Gastrocnemius medialis (tissue), 4 donors: ENCODE data around the gene SORT1. TPM values are rescaled to one million over a fixed set of nuclear protein-coding genes. Genes with fewer than 3 reads are reported as not detected.
A peak's percentile ranks its signal among the peaks of the same experiment; 100 is the strongest.

ENCODE experiments used
- ATAC-seq, 2 donors: fragments of 150-250 bp; one replicate each; pipeline ENCODE4 v1.9.1; 2016
- DNase-seq, 2 donors: peaks; one replicate each; pipeline ENCODE4 v3.0.0-alpha.2; 2019
- H3K27ac ChIP-seq, 4 donors: fragments of 200-600 bp; sonication (generic); 1 replicate in 1 of 4; 2 replicates in 3 of 4; pipeline ENCODE4 v1.5.1; 2016 to 2018; ENCODE audit warnings: mild to moderate bottlenecking in 2 of 4, moderate library complexity in 1 of 4
- H3K27me3 ChIP-seq, 3 donors: fragments of 200-600 bp; sonication (generic) in 2 of 3; 1 replicate in 1 of 3; 2 replicates in 2 of 3; pipeline versions ENCODE4 v1.5.1 to v1.6.0; 2016 to 2019; ENCODE audit warnings: mild to moderate bottlenecking in 1 of 3, moderate library complexity in 1 of 3
- H3K36me3 ChIP-seq, 2 donors: fragments of 200-600 bp; sonication (generic) in 1 of 2; one replicate each; pipeline ENCODE4 v1.5.1; 2017 to 2018
- H3K4me1 ChIP-seq, 2 donors: fragments of 200-600 bp; sonication (generic) in 1 of 2; one replicate each; pipeline ENCODE4 v1.5.1; 2016 to 2017; ENCODE audit warnings: mild to moderate bottlenecking in 2 of 2
- H3K4me3 ChIP-seq, 4 donors: fragments of 200-600 bp; sonication (generic) in 3 of 4; 1 replicate in 1 of 4; 2 replicates in 3 of 4; pipeline ENCODE4 v1.5.1; 2016 to 2019; ENCODE audit warnings: mild to moderate bottlenecking in 2 of 4
- H3K9me3 ChIP-seq, 3 donors: fragments of 200-600 bp; sonication (generic) in 2 of 3; 1 replicate in 1 of 3; 2 replicates in 2 of 3; pipeline ENCODE4 v1.5.1; 2016 to 2019
- POLR2A ChIP-seq, 2 donors: fragments of 450-650 bp; IDR thresholded peaks; one replicate each; pipeline ENCODE4 v1.6.1; 2017; ENCODE audit warnings: antibody characterized with exemption in 2 of 2, mild to moderate bottlenecking in 2 of 2, moderate library complexity in 2 of 2
- in situ Hi-C, 4 donors: fragments of 200-750 bp; cut with MboI; loops; one replicate each; pipeline versions ENCODE4 v1.15.0 to v1.8.0; 2017; ENCODE audit warnings: low sequenced_read_pairs in 4 of 4
- intact Hi-C: fragments of 100-400 bp; cut with DNase I; formaldehyde crosslinking; loops from one replicate; pipeline ENCODE4 v1.15.1; 2023; ENCODE audit warnings: low total_unique reads
- total RNA-seq, 4 donors: library from RNA; depleted of rRNA; stranded (reverse); fragments of >200 nt; gene quantifications; one replicate each; pipeline versions ENCODE4 v1.1.0 to v1.2.3, GENCODE V29; 2016
- TF ChIP-seq, protein P1 (sequence below), 5 experiments: fragments of 450-650 bp in 3 of 5; fragments of 200-600 bp in 2 of 5; sonication (generic) in 2 of 5; IDR thresholded peaks in 4 of 5; conservative IDR thresholded peaks in 1 of 5; 1 replicate in 4 of 5; 2 replicates in 1 of 5; pipeline ENCODE4 v1.5.1; 2016 to 2019; ENCODE audit warnings: antibody characterized with exemption in 5 of 5, mild to moderate bottlenecking in 3 of 5, moderate library complexity in 3 of 5

The SORT1 gene
- total RNA-seq, 4 donors from 2014 or later: 93.7 to 226 (median 190) TPM

DNA sequence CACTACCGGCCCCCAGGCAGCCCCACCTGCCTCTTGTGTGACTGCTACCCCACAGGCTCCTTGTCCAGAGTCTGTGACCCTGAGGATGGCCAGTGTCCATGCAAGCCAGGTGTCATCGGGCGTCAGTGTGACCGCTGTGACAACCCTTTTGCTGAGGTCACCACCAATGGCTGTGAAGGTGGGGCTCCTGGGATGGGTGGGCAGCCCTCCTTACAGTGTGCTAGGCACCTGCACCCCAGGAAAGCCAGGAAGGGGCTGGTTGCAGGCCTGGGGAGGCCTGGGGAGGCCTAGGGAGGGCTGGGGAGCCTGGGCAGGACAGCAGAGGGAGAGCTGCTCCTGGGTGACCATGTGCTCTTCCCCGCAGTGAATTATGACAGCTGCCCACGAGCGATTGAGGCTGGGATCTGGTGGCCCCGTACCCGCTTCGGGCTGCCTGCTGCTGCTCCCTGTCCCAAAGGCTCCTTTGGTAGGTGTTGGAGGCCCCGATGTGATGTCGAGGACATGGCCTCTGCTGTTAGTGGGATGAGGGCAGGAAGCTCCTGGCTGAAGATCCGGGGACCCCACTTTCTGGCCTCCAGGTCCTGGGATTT lies 131.9 kb downstream of the SORT1 start:
- in situ Hi-C loops: loop anchor here in 1 of 4 donors (10.0 kb wide), 1 partner anchor 139 kb away; no protein-coding TSS in a partner anchor
- DNase-seq: no peak
- TF ChIP-seq, protein P1, sequence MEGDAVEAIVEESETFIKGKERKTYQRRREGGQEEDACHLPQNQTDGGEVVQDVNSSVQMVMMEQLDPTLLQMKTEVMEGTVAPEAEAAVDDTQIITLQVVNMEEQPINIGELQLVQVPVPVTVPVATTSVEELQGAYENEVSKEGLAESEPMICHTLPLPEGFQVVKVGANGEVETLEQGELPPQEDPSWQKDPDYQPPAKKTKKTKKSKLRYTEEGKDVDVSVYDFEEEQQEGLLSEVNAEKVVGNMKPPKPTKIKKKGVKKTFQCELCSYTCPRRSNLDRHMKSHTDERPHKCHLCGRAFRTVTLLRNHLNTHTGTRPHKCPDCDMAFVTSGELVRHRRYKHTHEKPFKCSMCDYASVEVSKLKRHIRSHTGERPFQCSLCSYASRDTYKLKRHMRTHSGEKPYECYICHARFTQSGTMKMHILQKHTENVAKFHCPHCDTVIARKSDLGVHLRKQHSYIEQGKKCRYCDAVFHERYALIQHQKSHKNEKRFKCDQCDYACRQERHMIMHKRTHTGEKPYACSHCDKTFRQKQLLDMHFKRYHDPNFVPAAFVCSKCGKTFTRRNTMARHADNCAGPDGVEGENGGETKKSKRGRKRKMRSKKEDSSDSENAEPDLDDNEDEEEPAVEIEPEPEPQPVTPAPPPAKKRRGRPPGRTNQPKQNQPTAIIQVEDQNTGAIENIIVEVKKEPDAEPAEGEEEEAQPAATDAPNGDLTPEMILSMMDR (IDR thresholded peaks at IDR 0.05 in 4 of 5, conservative IDR thresholded peaks at IDR 0.05 in 1 of 5): no peak
- no peak for TF ChIP-seq POLR2A (IDR thresholded peaks at IDR 0.05)
- H3K27me3 ChIP-seq: no peaks in the 10 kb centered on the region
- no peaks in the 10 kb centered on the region for H3K36me3 ChIP-seq
- ATAC-seq: no peak
- intact Hi-C loops: no loop called here
- H3K9me3 ChIP-seq: no peaks in the 10 kb centered on the region
- H3K27ac ChIP-seq: no peak overlapping the region
- no peaks in the 10 kb centered on the region for H3K4me1 ChIP-seq
- no peak overlapping the region for H3K4me3 ChIP-seq

DNA sequence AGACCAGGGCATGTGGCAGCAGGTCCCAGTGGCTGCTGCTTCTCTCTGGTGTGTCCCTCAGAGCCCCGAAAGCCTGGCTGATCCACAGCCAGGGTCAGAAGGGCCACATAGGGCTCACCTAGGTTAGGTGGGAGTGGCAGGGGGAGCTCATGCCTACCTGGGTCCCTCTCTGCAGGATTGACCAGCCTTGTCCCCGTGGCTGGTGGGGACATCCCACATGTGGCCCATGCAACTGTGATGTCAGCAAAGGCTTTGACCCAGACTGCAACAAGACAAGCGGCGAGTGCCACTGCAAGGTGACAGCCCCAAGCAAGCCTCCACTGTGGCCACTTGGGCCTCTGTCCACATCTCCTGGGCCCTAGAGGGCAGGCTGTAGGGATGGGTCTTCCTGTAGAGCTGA lies 132.7 kb downstream of the SORT1 start:
- no peaks in the 10 kb centered on the region for H3K9me3 ChIP-seq
- no peak overlapping the region for H3K27ac ChIP-seq
- H3K4me1 ChIP-seq: no peaks in the 10 kb centered on the region
- ATAC-seq: no peak
- in situ Hi-C loops: loop anchor here in 1 of 4 donors (10.0 kb wide), 1 partner anchor 140 kb away; no protein-coding TSS in a partner anchor
- H3K36me3 ChIP-seq: no peaks in the 10 kb centered on the region
- TF ChIP-seq, protein P1 (IDR thresholded peaks at IDR 0.05 in 4 of 5, conservative IDR thresholded peaks at IDR 0.05 in 1 of 5): no peak
- no peak for TF ChIP-seq POLR2A (IDR thresholded peaks at IDR 0.05)
- intact Hi-C loops: no loop called here
- H3K27me3 ChIP-seq: no peaks in the 10 kb centered on the region
- no peak for DNase-seq
- no peak overlapping the region for H3K4me3 ChIP-seq

DNA sequence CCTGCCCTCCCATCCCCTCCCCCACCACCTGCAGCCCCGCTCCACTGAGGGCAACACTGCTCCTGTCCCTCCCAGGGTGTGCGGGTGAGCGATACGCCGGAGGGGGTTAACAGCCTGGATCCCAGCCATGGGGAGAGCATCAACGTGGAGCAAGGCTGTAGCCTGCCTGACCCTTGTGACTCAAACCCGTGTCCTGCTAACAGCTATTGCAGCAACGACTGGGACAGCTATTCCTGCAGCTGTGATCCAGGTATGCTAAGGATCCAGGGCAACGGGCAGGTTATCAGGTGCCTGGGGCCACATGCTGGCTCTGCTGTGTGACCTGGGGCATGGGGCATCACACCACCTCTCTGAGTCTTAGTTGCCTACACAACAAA lies 133.4 kb downstream of the SORT1 start:
- Histone ChIP-seq H3K36me3 (no peaks in the 10 kb centered on the region), H3K4me1 (no peaks in the 10 kb centered on the region), H3K27me3 (no peaks in the 10 kb centered on the region), H3K4me3 (no peak overlapping the region), H3K9me3 (no peaks in the 10 kb centered on the region), H3K27ac (no peak overlapping the region)
- intact Hi-C loops: no loop called here
- DNase-seq (no peak), ATAC-seq (no peak)
- TF ChIP-seq, protein P1 (IDR thresholded peaks at IDR 0.05 in 4 of 5, conservative IDR thresholded peaks at IDR 0.05 in 1 of 5): no peak
- no peak for TF ChIP-seq POLR2A (IDR thresholded peaks at IDR 0.05)
- in situ Hi-C loops: loop anchor here in 1 of 4 donors (10.0 kb wide), 1 partner anchor 140 kb away; no protein-coding TSS in a partner anchor

DNA sequence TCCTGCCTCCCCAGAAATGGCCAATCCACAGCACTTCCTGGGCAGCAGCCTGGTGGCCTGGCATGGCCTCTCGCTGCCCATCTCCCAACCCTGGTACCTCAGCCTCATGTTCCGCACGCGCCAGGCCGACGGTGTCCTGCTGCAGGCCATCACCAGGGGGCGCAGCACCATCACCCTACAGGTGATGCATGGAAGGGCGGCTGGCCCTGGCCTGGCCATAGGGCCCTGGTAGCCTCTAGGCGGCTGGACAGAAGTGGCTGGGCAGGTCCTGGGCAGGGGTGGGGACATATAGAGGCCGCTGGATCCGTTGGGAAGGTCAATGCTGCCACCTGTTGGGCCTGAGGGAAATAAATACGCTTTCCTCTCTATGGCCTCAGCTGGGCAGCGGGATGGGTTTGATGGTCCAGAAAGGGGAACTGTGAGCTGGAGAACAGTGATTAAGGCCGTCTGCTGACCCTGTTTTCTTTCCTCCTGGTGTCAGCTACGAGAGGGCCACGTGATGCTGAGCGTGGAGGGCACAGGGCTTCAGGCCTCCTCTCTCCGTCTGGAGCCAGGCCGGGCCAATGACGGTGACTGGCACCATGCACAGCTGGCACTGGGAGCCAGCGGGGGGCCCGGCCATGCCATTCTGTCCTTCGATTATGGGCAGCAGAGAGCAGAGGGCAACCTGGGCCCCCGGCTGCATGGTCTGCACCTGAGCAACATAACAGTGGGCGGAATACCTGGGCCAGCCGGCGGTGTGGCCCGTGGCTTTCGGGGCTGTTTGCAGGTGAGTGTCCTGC lies 133.9 kb downstream of the SORT1 start:
- H3K36me3 ChIP-seq: no peaks in the 10 kb centered on the region
- no peaks in the 10 kb centered on the region for H3K9me3 ChIP-seq
- TF ChIP-seq, protein P1 (IDR thresholded peaks at IDR 0.05 in 4 of 5, conservative IDR thresholded peaks at IDR 0.05 in 1 of 5): peak; percentile 87 to 98 (median 93)
- no peak for TF ChIP-seq POLR2A (IDR thresholded peaks at IDR 0.05)
- ATAC-seq (peak; percentile 59 to 78), DNase-seq (peak; percentile 52 to 76)
- H3K27me3 ChIP-seq: no peaks in the 10 kb centered on the region
- H3K4me1 ChIP-seq: no peaks in the 10 kb centered on the region
- no peak overlapping the region for H3K27ac ChIP-seq
- H3K4me3 ChIP-seq: no peak overlapping the region
- intact Hi-C loops: loop anchor here (1.0 kb wide), 3 partner anchors 62 to 269 kb away; no protein-coding TSS in a partner anchor
- in situ Hi-C loops: loop anchor here in 1 of 4 donors (10.0 kb wide), 1 partner anchor 141 kb away; no protein-coding TSS in a partner anchor
